Activated naive CD8-positive, alpha-beta T cell (primary cell): ENCODE data around the gene HES1.

Experiments used
- H3K27ac Mint-ChIP-seq: one replicate; pipeline ENCODE4 v1.8.0; 2021; ENCODE audit warnings: mixed read lengths
- H3K27me3 Mint-ChIP-seq: one replicate; pipeline ENCODE4 v1.8.0; 2021; ENCODE audit warnings: mixed read lengths
- H3K36me3 Mint-ChIP-seq: one replicate; pipeline ENCODE4 v1.8.0; 2021; ENCODE audit warnings: mixed read lengths
- H3K4me1 Mint-ChIP-seq: one replicate; pipeline ENCODE4 v1.8.0; 2021; ENCODE audit warnings: low read depth, mixed read lengths
- H3K4me3 Mint-ChIP-seq: one replicate; pipeline ENCODE4 v1.8.0; 2021; ENCODE audit warnings: mild to moderate bottlenecking, mixed read lengths
- H3K9me3 Mint-ChIP-seq: one replicate; pipeline ENCODE4 v1.8.0; 2021; ENCODE audit warnings: low read depth, mixed read lengths

Gene HES1

GRCh38 chr3:194161131-194162045, 25.4 kb downstream of the HES1 start:
- no peaks in the 10 kb centered on the region for H3K36me3 Mint-ChIP-seq
- H3K4me3 Mint-ChIP-seq: no peak overlapping the region
- no peaks in the 10 kb centered on the region for H3K9me3 Mint-ChIP-seq
- H3K4me1 Mint-ChIP-seq: no peaks in the 10 kb centered on the region
- H3K27me3 Mint-ChIP-seq: peaks cover 12% of the 10 kb centered on the region
- no peak overlapping the region for H3K27ac Mint-ChIP-seq

GRCh38 chr3:194162070-194162678, 26.2 kb downstream of the HES1 start:
- H3K27me3 Mint-ChIP-seq: peaks cover 12% of the 10 kb centered on the region

GRCh38 chr3:194162817-194163584, 27.1 kb downstream of the HES1 start:
- no peaks in the 10 kb centered on the region for H3K4me1 Mint-ChIP-seq
- H3K36me3 Mint-ChIP-seq: no peaks in the 10 kb centered on the region
- no peak overlapping the region for H3K27ac Mint-ChIP-seq
- H3K27me3 Mint-ChIP-seq: peaks cover 12% of the 10 kb centered on the region
- no peak overlapping the region for H3K4me3 Mint-ChIP-seq
- no peaks in the 10 kb centered on the region for H3K9me3 Mint-ChIP-seq

More at GRCh38 chr3:194162070-194162678, 26.2 kb downstream of the HES1 start:
- Mint-ChIP-seq H3K27ac (no peak overlapping the region), H3K4me1 (no peaks in the 10 kb centered on the region), H3K36me3 (no peaks in the 10 kb centered on the region), H3K9me3 (no peaks in the 10 kb centered on the region), H3K4me3 (no peak overlapping the region)

- Mint-ChIP-seq H3K9me3 (no peaks in the 10 kb centered on the region), H3K36me3 (no peaks in the 10 kb centered on the region), H3K27me3 (peaks cover 12% of the 10 kb centered on the region), H3K4me1 (no peaks in the 10 kb centered on the region), H3K4me3 (no peak overlapping the region), H3K27ac (no peak overlapping the region)
Observed at GRCh38 chr3:194163697-194164096, 27.7 kb downstream of the HES1 start.

- Mint-ChIP-seq H3K4me3 (no peak overlapping the region), H3K36me3 (no peaks in the 10 kb centered on the region), H3K4me1 (no peaks in the 10 kb centered on the region), H3K9me3 (no peaks in the 10 kb centered on the region), H3K27me3 (peaks cover 15% of the 10 kb centered on the region), H3K27ac (no peak overlapping the region)
Observed at GRCh38 chr3:194164861-194165260, 28.9 kb downstream of the HES1 start.

GRCh38 chr3:194165271-194166018, 29.5 kb downstream of the HES1 start:
- H3K4me3 Mint-ChIP-seq: no peak overlapping the region
- H3K27me3 Mint-ChIP-seq: peaks cover 15% of the 10 kb centered on the region
- no peak overlapping the region for H3K27ac Mint-ChIP-seq
- H3K36me3 Mint-ChIP-seq: no peaks in the 10 kb centered on the region
- H3K4me1 Mint-ChIP-seq: no peaks in the 10 kb centered on the region
- H3K9me3 Mint-ChIP-seq: no peaks in the 10 kb centered on the region

GRCh38 chr3:194166682-194167479, 30.9 kb downstream of the HES1 start:
- Mint-ChIP-seq H3K4me1 (no peaks in the 10 kb centered on the region), H3K36me3 (no peaks in the 10 kb centered on the region), H3K9me3 (no peaks in the 10 kb centered on the region), H3K27me3 (peaks cover 15% of the 10 kb centered on the region), H3K4me3 (no peak overlapping the region), H3K27ac (no peak overlapping the region)

- H3K36me3 Mint-ChIP-seq: no peaks in the 10 kb centered on the region
- no peak overlapping the region for H3K27ac Mint-ChIP-seq
- H3K9me3 Mint-ChIP-seq: no peaks in the 10 kb centered on the region
- no peak overlapping the region for H3K4me3 Mint-ChIP-seq
- peaks cover 15% of the 10 kb centered on the region for H3K27me3 Mint-ChIP-seq
- no peaks in the 10 kb centered on the region for H3K4me1 Mint-ChIP-seq
Observed at GRCh38 chr3:194167480-194168282, 31.7 kb downstream of the HES1 start.

- no peaks in the 10 kb centered on the region for H3K4me1 Mint-ChIP-seq
- no peaks in the 10 kb centered on the region for H3K36me3 Mint-ChIP-seq
- H3K4me3 Mint-ChIP-seq: no peak overlapping the region
- peaks cover 12% of the 10 kb centered on the region for H3K27me3 Mint-ChIP-seq
- no peak overlapping the region for H3K27ac Mint-ChIP-seq
- H3K9me3 Mint-ChIP-seq: no peaks in the 10 kb centered on the region
Observed at GRCh38 chr3:194168994-194169393, 33.0 kb downstream of the HES1 start.

GRCh38 chr3:194169595-194169994, 33.6 kb downstream of the HES1 start:
- H3K27me3 Mint-ChIP-seq: peaks cover 11% of the 10 kb centered on the region
- H3K9me3 Mint-ChIP-seq: no peaks in the 10 kb centered on the region
- H3K4me1 Mint-ChIP-seq: no peaks in the 10 kb centered on the region
- no peak overlapping the region for H3K27ac Mint-ChIP-seq
- H3K36me3 Mint-ChIP-seq: no peaks in the 10 kb centered on the region
- H3K4me3 Mint-ChIP-seq: no peak overlapping the region

- Mint-ChIP-seq H3K27me3 (peaks cover 5% of the 10 kb centered on the region), H3K27ac (no peak overlapping the region), H3K36me3 (no peaks in the 10 kb centered on the region), H3K4me3 (no peak overlapping the region), H3K9me3 (no peaks in the 10 kb centered on the region), H3K4me1 (no peaks in the 10 kb centered on the region)
Observed at GRCh38 chr3:194170793-194171192, 34.8 kb downstream of the HES1 start.

GRCh38 chr3:194174406-194174805, 38.5 kb downstream of the HES1 start:
- Mint-ChIP-seq H3K27ac (no peak overlapping the region), H3K36me3 (no peaks in the 10 kb centered on the region), H3K9me3 (no peaks in the 10 kb centered on the region), H3K4me3 (no peak overlapping the region), H3K27me3 (peaks cover 2% of the 10 kb centered on the region), H3K4me1 (no peaks in the 10 kb centered on the region)

GRCh38 chr3:194174980-194175379, 39.0 kb downstream of the HES1 start:
- H3K4me3 Mint-ChIP-seq: no peak overlapping the region
- no peaks in the 10 kb centered on the region for H3K36me3 Mint-ChIP-seq
- no peaks in the 10 kb centered on the region for H3K4me1 Mint-ChIP-seq
- peaks cover 2% of the 10 kb centered on the region for H3K27me3 Mint-ChIP-seq
- H3K9me3 Mint-ChIP-seq: no peaks in the 10 kb centered on the region
- no peak overlapping the region for H3K27ac Mint-ChIP-seq
